Chondrocyte (in vitro differentiated cells): ENCODE measurements around the gene CADM1. TPM values are rescaled to one million over a fixed set of nuclear protein-coding genes. Genes with fewer than 3 reads are reported as not detected.

Experiments
- DNase-seq: peaks from one replicate; pipeline ENCODE4 v3.0.0; 2021; ENCODE audit warnings: mixed read lengths, low spot score
- H3K27ac Mint-ChIP-seq: one replicate; pipeline ENCODE4 v1.8.0; 2021; ENCODE audit warnings: mild to moderate bottlenecking, moderate library complexity, mixed read lengths; ENCODE audit not compliant: unreplicated experiment
- H3K27me3 Mint-ChIP-seq: 2 replicates; pipeline ENCODE4 v1.8.0; 2021; ENCODE audit warnings: low read depth, mixed read lengths
- H3K36me3 Mint-ChIP-seq: 2 replicates; pipeline ENCODE4 v1.8.0; 2021; ENCODE audit warnings: low read depth, mixed read lengths
- H3K4me1 Mint-ChIP-seq: 2 replicates; pipeline ENCODE4 v1.8.0; 2021; ENCODE audit warnings: low read depth, mild to moderate bottlenecking, mixed read lengths
- H3K4me3 Mint-ChIP-seq: one replicate; pipeline ENCODE4 v1.8.0; 2021; ENCODE audit warnings: mild to moderate bottlenecking, moderate library complexity, mixed read lengths; ENCODE audit not compliant: unreplicated experiment
- H3K9me3 Mint-ChIP-seq: 2 replicates; pipeline ENCODE4 v1.8.0; 2021; ENCODE audit warnings: low read depth, mixed read lengths
- total RNA-seq: library from RNA; stranded (reverse); gene quantifications from 3 replicates; pipeline ENCODE4 v1.2.1, GENCODE V29; 2021
- TF ChIP-seq, protein P1 (sequence below): fragments of 200-600 bp; sonication (generic); IDR thresholded peaks from 2 replicates; pipeline ENCODE4 v1.5.0; 2021; ENCODE audit warnings: antibody characterized with exemption, mild to moderate bottlenecking, moderate library complexity

Gene CADM1
- total RNA-seq, 1 donor from 2014 or later: 29.0 TPM

DNA sequence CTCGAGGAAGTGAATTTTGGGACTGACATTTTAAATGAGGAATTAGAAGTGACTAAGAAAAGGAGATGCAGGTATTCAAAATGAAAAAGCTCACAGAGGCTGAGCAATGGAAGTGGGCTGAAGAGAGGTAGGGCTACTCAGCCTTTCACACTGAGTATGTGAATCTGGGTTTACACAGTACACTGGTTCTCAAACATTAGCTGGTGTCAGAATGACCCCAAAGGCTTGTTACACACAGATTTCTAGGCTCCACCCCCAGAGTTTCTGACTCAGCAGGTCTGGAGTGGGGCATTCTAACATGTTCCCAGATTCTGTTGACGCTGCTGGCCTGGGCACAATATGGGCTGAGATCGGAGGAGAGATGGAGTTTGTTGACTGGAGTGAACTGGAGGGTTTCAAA, 32.8 kb downstream of the CADM1 start:
- Mint-ChIP-seq H3K27me3 (no peaks in the 10 kb centered on the region), H3K4me3 (no peak overlapping the region), H3K36me3 (no peaks in the 10 kb centered on the region), H3K27ac (no peak overlapping the region), H3K9me3 (no peaks in the 10 kb centered on the region), H3K4me1 (no peaks in the 10 kb centered on the region)
- no peak for DNase-seq
- TF ChIP-seq, protein P1, sequence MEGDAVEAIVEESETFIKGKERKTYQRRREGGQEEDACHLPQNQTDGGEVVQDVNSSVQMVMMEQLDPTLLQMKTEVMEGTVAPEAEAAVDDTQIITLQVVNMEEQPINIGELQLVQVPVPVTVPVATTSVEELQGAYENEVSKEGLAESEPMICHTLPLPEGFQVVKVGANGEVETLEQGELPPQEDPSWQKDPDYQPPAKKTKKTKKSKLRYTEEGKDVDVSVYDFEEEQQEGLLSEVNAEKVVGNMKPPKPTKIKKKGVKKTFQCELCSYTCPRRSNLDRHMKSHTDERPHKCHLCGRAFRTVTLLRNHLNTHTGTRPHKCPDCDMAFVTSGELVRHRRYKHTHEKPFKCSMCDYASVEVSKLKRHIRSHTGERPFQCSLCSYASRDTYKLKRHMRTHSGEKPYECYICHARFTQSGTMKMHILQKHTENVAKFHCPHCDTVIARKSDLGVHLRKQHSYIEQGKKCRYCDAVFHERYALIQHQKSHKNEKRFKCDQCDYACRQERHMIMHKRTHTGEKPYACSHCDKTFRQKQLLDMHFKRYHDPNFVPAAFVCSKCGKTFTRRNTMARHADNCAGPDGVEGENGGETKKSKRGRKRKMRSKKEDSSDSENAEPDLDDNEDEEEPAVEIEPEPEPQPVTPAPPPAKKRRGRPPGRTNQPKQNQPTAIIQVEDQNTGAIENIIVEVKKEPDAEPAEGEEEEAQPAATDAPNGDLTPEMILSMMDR: no peak

DNA sequence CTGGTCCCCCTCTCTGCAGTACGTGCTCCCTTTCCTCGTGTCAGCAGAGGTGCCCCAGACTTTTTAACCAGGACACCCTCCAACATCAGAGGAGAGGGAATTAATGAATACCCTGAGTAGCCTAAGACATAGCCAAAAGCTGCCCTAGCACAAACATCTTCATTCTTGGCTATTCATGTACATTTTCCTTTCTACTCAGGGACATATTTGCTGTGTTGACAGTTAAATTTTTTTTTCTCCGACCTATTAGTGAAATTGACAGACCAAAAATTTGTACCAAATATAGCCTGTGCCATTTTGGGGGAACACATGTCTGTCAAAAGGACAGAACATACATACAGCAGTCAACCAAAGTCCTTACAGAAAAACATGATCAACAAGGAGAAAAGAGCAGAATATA, 33.3 kb downstream of the CADM1 start:
- no peak overlapping the region for H3K27ac Mint-ChIP-seq
- TF ChIP-seq, protein P1: no peak
- no peaks in the 10 kb centered on the region for H3K4me1 Mint-ChIP-seq
- DNase-seq: no peak
- no peaks in the 10 kb centered on the region for H3K36me3 Mint-ChIP-seq
- H3K27me3 Mint-ChIP-seq: no peaks in the 10 kb centered on the region
- H3K9me3 Mint-ChIP-seq: no peaks in the 10 kb centered on the region
- no peak overlapping the region for H3K4me3 Mint-ChIP-seq

DNA sequence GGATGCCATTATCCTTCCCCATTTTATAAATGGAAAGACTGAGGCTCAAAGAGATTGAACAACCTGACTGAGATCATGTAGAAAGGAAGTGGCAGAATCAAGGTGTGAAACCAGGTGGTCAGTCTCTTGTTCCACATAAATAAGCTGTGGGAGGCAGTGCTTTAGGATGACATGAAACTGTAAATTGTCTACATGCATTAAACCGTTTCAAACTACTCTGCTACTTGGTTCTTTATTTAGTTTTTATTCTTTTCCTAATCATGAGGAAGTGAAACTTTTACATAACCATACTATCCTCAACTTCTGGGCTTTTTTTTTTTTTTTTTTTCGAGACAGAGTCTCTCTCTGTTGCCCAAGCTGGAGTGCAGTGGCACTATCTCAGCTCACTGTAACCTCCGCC, 34.9 kb downstream of the CADM1 start:
- Mint-ChIP-seq H3K27ac (no peak overlapping the region), H3K27me3 (no peaks in the 10 kb centered on the region), H3K4me1 (peaks cover 3% of the 10 kb centered on the region), H3K36me3 (no peaks in the 10 kb centered on the region), H3K4me3 (no peak overlapping the region), H3K9me3 (no peaks in the 10 kb centered on the region)
- TF ChIP-seq, protein P1: no peak
- no peak for DNase-seq

DNA sequence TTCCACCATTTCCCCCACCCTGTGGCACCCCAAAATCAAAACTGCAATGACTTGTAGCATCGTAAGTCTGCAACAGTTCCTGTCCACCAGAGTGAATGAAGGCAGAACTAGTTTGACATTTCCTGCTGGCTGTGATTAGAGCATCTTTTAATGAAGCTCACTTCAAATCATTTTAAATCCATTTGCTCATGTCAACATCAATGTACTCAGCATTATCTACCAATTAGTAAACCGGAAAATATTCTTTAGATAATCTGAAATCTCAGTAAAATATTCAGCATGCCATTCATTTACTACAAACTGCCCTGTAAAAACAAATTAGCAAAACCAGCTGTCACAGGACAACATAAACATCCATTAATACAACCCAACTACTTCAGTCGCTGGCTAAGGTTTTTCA, 38.1 kb downstream of the CADM1 start:
- Mint-ChIP-seq H3K4me3 (no peak overlapping the region), H3K27me3 (no peaks in the 10 kb centered on the region), H3K36me3 (no peaks in the 10 kb centered on the region), H3K27ac (no peak overlapping the region), H3K9me3 (no peaks in the 10 kb centered on the region), H3K4me1 (peaks cover 10% of the 10 kb centered on the region)
- TF ChIP-seq, protein P1: no peak
- DNase-seq: no peak

DNA sequence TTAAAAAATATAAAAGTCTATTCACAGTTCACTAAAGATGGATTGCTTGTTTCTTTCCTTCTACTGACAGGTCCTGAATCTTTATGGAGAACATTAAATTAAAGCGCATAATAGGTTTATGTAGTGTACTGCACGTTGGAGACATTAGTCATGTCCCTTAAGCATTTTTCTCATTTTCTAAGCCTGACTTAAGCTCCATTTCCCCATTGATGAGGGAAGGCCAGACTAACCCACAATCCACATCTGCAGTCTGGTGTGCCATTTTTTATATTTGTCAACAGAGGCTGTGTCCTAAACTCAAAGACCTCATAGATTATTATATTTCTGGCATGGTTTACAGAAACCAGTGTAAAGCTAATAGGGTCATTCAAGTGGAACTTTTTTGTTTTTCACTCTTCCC, 39.9 kb downstream of the CADM1 start:
- Mint-ChIP-seq H3K4me3 (no peak overlapping the region), H3K36me3 (no peaks in the 10 kb centered on the region), H3K9me3 (no peaks in the 10 kb centered on the region), H3K27ac (peak overlapping the region; percentile 49), H3K4me1 (peaks cover 16% of the 10 kb centered on the region), H3K27me3 (no peaks in the 10 kb centered on the region)
- TF ChIP-seq, protein P1: no peak
- DNase-seq: no peak
